HG02678 (cell line): ENCODE measurements around the gene DDX54.
"Not testable (repeated sequence)": the region's sequence is repeated elsewhere in the genome, so short reads cannot be mapped to it uniquely, and the experiment has no call there.

Experiments
- ATAC-seq: cut with Tn5 transposase; IDR thresholded peaks from one replicate; pipeline ENCODE4 v1.9.1; 2021; ENCODE audit warnings: mild to moderate bottlenecking, moderate library complexity; ENCODE audit not compliant: unreplicated experiment

DDX54 gene

GRCh38 chr12:113129664-113130456 lies 55.4 kb downstream of the DDX54 start:
- no peak for ATAC-seq

- ATAC-seq = no peak
Measured at GRCh38 chr12:113128802-113129663, 56.2 kb downstream of the DDX54 start.

GRCh38 chr12:113127791-113128199 lies 57.5 kb downstream of the DDX54 start:
- no peak for ATAC-seq

GRCh38 chr12:113120670-113121370 lies 64.5 kb downstream of the DDX54 start:
- ATAC-seq = no peak

- no peak for ATAC-seq
Measured at GRCh38 chr12:113119980-113120669, 65.2 kb downstream of the DDX54 start.

- ATAC-seq = no peak
Measured at GRCh38 chr12:113118142-113118541, 67.1 kb downstream of the DDX54 start.

GRCh38 chr12:113117684-113118083 lies 67.6 kb downstream of the DDX54 start:
- ATAC-seq = not testable (repeated sequence)

- no peak for ATAC-seq
Measured at GRCh38 chr12:113116875-113117274, 68.4 kb downstream of the DDX54 start.

- ATAC-seq = no peak
Measured at GRCh38 chr12:113115455-113116126, 69.7 kb downstream of the DDX54 start.

GRCh38 chr12:113114447-113115178 lies 70.7 kb downstream of the DDX54 start:
- no peak for ATAC-seq

- no peak for ATAC-seq
Measured at GRCh38 chr12:113113397-113113796, 71.9 kb downstream of the DDX54 start.

GRCh38 chr12:113112043-113112899 lies 73.0 kb downstream of the DDX54 start:
- no peak for ATAC-seq

GRCh38 chr12:113111247-113111646 lies 74.0 kb downstream of the DDX54 start:
- ATAC-seq = no peak

GRCh38 chr12:113109872-113110599 lies 75.2 kb downstream of the DDX54 start:
- no peak for ATAC-seq

GRCh38 chr12:113109360-113109759 lies 75.9 kb downstream of the DDX54 start:
- no peak for ATAC-seq

- ATAC-seq = no peak
Measured at GRCh38 chr12:113108308-113108707, 77.0 kb downstream of the DDX54 start.
